B cell (primary cell): ENCODE data around the gene NUP88. TPM values are rescaled to one million over a fixed set of nuclear protein-coding genes. Genes with fewer than 3 reads are reported as not detected.

Experiments
- ATAC-seq: fragments of 200-7000 bp; cut with Tn5 transposase; one replicate; pipeline ENCODE4 v1.10.0; 2021; ENCODE audit warnings: low read depth, mild to moderate bottlenecking, moderate number of reproducible peaks, moderate library complexity
- CTCF ChIA-PET: fragments of 350-600 bp; sonication (Branson Sonifier 250); formaldehyde crosslinking; loops from one replicate; lab custom pipeline; 2021; ENCODE audit warnings: antibody characterized with exemption, inconsistent platforms; lab: Charles Lee
- POLR2A ChIA-PET: fragments of 350-600 bp; sonication (Branson Sonifier 250); formaldehyde crosslinking; loops from one replicate; lab custom pipeline; 2021; ENCODE audit warnings: antibody characterized with exemption; lab: Charles Lee
- DNase-seq: peaks from one replicate; pipeline ENCODE4 v3.0.0; 2013
- H2AFZ ChIP-seq: 2 replicates; pipeline ENCODE4 v1.6.1; 2012; ENCODE audit warnings: mild to moderate bottlenecking, low read depth, low read length; ENCODE audit not compliant: insufficient read depth, poor library complexity, severe bottlenecking
- H3K27ac ChIP-seq, 2 donors: 1 replicate in 1 of 2; 2 replicates in 1 of 2; pipeline ENCODE4 v1.5.1; 2012 to 2013; ENCODE audit warnings: low read length in 2 of 2, mild to moderate bottlenecking in 2 of 2, moderate library complexity in 1 of 2
- H3K27me3 ChIP-seq, 4 experiments: fragments of 200-600 bp in 1 of 4; sonication (generic) in 1 of 4; replicated peaks in 1 of 4; 1 replicate in 2 of 4; 2 replicates in 2 of 4; pipeline versions ENCODE4 v1.6.1 to v1.7.0; 2013 to 2016; ENCODE audit warnings: low read length in 3 of 4, mild to moderate bottlenecking in 2 of 4, mixed read lengths in 1 of 4, moderate library complexity in 1 of 4; ENCODE audit not compliant: insufficient read depth in 4 of 4, control insufficient read depth in 3 of 4; ENCODE audit errors: control extremely low read depth in 1 of 4
- H3K36me3 ChIP-seq, 2 experiments: replicated peaks in 1 of 2; 1 replicate in 1 of 2; 2 replicates in 1 of 2; pipeline versions ENCODE4 v1.6.1 to v1.7.1; 2013; ENCODE audit warnings: low read length in 1 of 2; ENCODE audit not compliant: insufficient read depth in 2 of 2, control insufficient read depth in 1 of 2; ENCODE audit errors: control extremely low read depth in 1 of 2, extremely low read depth in 1 of 2
- H3K4me1 ChIP-seq, 2 donors: fragments of 200-600 bp in 1 of 2; sonication (generic) in 1 of 2; 1 replicate in 1 of 2; 2 replicates in 1 of 2; pipeline versions ENCODE4 v1.5.1 to v1.6.1; 2013 to 2017; ENCODE audit warnings: low read length in 2 of 2; ENCODE audit not compliant: control insufficient read depth in 2 of 2, insufficient read depth in 2 of 2
- H3K4me2 ChIP-seq: replicated peaks from 2 replicates; pipeline ENCODE3; 2012; ENCODE audit warnings: mild to moderate bottlenecking, low read depth, low read length; ENCODE audit not compliant: poor library complexity, severe bottlenecking
- H3K4me3 ChIP-seq, 5 experiments: fragments of 200-600 bp in 1 of 5; sonication (generic) in 1 of 5; 1 replicate in 3 of 5; 2 replicates in 2 of 5; pipeline versions ENCODE4 v1.5.1 to v1.7.0; 2011 to 2016; ENCODE audit warnings: low read length in 4 of 5, mild to moderate bottlenecking in 4 of 5, low read depth in 2 of 5, control low read depth in 1 of 5, moderate library complexity in 1 of 5; ENCODE audit not compliant: insufficient read depth in 1 of 5; ENCODE audit errors: control extremely low read depth in 1 of 5, extremely low read depth in 1 of 5
- H3K79me2 ChIP-seq: fragments of 200-600 bp; sonication (generic); one replicate; pipeline ENCODE4 v1.6.0; 2016; ENCODE audit warnings: low read length; ENCODE audit not compliant: control insufficient read depth, insufficient read depth
- H3K9ac ChIP-seq: fragments of 200-600 bp; sonication (generic); 2 replicates; pipeline ENCODE4 v1.6.1; 2017; ENCODE audit warnings: mild to moderate bottlenecking, low read length, moderate library complexity
- H3K9me3 ChIP-seq, 3 donors: one replicate each; pipeline versions ENCODE4 v1.6.1 to v1.7.1; 2013; ENCODE audit warnings: low read length in 2 of 3; ENCODE audit not compliant: control insufficient read depth in 2 of 3, insufficient read depth in 1 of 3; ENCODE audit errors: control extremely low read depth in 1 of 3
- H4K20me1 ChIP-seq: 2 replicates; pipeline ENCODE4 v1.6.0; 2012; ENCODE audit warnings: mild to moderate bottlenecking, low read length; ENCODE audit not compliant: insufficient read depth, control insufficient read depth, poor library complexity, severe bottlenecking
- H3K27ac Mint-ChIP-seq: one replicate; pipeline ENCODE4 v1.8.0; 2021; ENCODE audit warnings: mixed read lengths
- H3K27me3 Mint-ChIP-seq: one replicate; pipeline ENCODE4 v1.8.0; 2021; ENCODE audit warnings: mixed read lengths
- H3K4me1 Mint-ChIP-seq: one replicate; pipeline ENCODE4 v1.8.0; 2021; ENCODE audit warnings: mixed read lengths
- H3K4me3 Mint-ChIP-seq: one replicate; pipeline ENCODE4 v1.8.0; 2021; ENCODE audit warnings: mixed read lengths
- H3K9me3 Mint-ChIP-seq: one replicate; pipeline ENCODE4 v1.8.0; 2022; ENCODE audit warnings: mixed read lengths; ENCODE audit not compliant: insufficient read depth
- EZH2 ChIP-seq: IDR thresholded peaks from 2 replicates; pipeline ENCODE4 v1.6.1; 2012; ENCODE audit warnings: borderline replicate concordance, low read depth, mild to moderate bottlenecking, moderate library complexity, low read length; ENCODE audit not compliant: insufficient read depth, poor library complexity, severe bottlenecking
- WGBS: methylation state at CpG from one replicate; pipeline ENCODE4 v1.1.5; 2013; ENCODE audit warnings: missing lambda C conversion rate; ENCODE audit not compliant: insufficient coverage; 5-methylcytosine and 5-hydroxymethylcytosine counted together
- intact Hi-C: fragments of 100-400 bp; cut with micrococcal nuclease; formaldehyde crosslinking; loops from one replicate; pipeline ENCODE4 v1.10.0; 2022
- polyA plus RNA-seq: library from polyadenylated mRNA; depleted of rRNA; stranded (reverse); fragments of >200 nt; gene quantifications from 2 replicates; pipeline ENCODE4 v1.2.3, GENCODE V29; 2012
- total RNA-seq, 2 donors: library from RNA; stranded (reverse); fragments of 120-200 nt in 1 of 2; gene quantifications; 1 replicate in 1 of 2; 2 replicates in 1 of 2; pipeline versions ENCODE4 v1.2.3 to v1.2.4, GENCODE V29; 2013 to 2022
- TF ChIP-seq, protein P1 (sequence below): fragments of 200-600 bp; IDR thresholded peaks from one replicate; pipeline ENCODE4 v1.8.0; 2022; ENCODE audit warnings: antibody characterized with exemption, mild to moderate bottlenecking

The NUP88 gene
- total and polyA plus RNA-seq, 2 donors (not counting 1 experiment from before 2014, with no cell fraction given): 214 to 221 TPM

DNA sequence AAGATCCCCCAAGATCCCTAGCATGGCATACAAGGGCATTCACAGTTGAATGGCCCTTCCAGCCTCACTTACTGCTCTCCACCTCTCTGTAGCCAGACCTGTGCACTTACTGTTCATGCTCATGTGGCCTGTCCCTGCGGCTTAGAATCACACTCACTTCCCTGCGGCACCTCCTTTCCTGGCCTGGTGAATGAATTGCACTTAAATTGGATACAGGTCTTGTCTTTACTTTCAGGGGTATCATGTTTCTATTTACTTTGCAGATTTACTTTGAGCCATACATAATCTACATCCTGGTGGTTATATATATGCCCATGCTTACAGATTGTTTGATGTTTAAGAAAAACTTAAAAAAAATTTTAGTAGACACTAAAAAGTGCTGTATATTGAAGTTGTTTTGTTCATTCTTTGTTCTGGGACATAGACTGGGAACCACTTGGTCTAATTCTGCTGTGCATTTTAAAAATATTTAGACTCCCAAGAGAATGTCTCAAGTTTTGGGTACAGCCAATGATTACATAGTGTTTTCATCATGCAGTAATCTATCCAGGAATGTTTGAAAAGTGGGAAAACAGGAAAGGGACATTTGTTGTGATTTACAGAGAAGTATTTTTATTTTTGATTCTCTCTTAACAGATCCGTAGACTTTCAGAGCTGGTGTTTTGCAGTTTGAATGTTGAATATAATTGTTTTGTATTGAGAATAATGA lies 63.9 kb downstream of the NUP88 start:
- no peak overlapping the region for H3K27ac Mint-ChIP-seq
- no peaks in the 10 kb centered on the region for H3K27me3 Mint-ChIP-seq

DNA sequence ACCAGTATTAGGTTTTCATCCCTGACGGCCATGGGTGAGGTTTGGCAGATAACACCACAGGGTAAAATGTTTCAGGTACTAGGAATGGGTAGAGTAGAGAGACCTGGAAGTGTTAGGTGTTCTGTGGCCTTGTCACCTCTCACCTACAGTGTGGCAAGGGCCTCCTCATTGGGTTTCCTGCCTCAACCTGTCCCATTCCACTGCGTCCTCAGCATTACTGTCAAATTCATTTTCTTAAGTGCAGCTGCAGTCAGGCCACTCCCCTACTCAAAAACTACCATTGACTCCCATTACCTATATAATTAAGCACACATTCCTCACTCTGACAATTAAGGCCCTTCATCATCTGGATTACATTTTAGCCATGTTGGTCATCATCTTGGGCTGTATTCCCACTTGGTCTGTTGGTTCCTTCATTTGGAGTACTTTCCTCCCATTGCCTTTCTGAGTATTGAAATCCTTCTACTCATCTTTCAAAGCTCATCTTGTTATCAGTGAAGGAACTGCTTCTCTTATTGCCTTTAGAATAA lies 64.5 kb downstream of the NUP88 start:
- no peaks in the 10 kb centered on the region for H3K27me3 Mint-ChIP-seq
- no peaks in the 10 kb centered on the region for H3K4me1 Mint-ChIP-seq
- H3K4me2 ChIP-seq: no peak overlapping the region
- ChIA-PET POLR2A (no interaction called here), CTCF (no interaction called here)
- TF ChIP-seq EZH2: no peak
- TF ChIP-seq, protein P1, sequence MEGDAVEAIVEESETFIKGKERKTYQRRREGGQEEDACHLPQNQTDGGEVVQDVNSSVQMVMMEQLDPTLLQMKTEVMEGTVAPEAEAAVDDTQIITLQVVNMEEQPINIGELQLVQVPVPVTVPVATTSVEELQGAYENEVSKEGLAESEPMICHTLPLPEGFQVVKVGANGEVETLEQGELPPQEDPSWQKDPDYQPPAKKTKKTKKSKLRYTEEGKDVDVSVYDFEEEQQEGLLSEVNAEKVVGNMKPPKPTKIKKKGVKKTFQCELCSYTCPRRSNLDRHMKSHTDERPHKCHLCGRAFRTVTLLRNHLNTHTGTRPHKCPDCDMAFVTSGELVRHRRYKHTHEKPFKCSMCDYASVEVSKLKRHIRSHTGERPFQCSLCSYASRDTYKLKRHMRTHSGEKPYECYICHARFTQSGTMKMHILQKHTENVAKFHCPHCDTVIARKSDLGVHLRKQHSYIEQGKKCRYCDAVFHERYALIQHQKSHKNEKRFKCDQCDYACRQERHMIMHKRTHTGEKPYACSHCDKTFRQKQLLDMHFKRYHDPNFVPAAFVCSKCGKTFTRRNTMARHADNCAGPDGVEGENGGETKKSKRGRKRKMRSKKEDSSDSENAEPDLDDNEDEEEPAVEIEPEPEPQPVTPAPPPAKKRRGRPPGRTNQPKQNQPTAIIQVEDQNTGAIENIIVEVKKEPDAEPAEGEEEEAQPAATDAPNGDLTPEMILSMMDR: no peak
- peaks cover 5% of the 10 kb centered on the region for H4K20me1 ChIP-seq
- H3K9me3 ChIP-seq: no peaks in the 10 kb centered on the region
- H3K36me3 ChIP-seq: peaks cover 6 to 75% of the 10 kb centered on the region in 2 experiments
- no peak for ATAC-seq
- H3K9me3 Mint-ChIP-seq: no peaks in the 10 kb centered on the region
- no peaks in the 10 kb centered on the region for H3K4me1 ChIP-seq
- no peak overlapping the region for H3K27ac ChIP-seq
- DNase-seq: no peak
- H3K27me3 ChIP-seq: no peaks in the 10 kb centered on the region
- no peak overlapping the region for H3K4me3 Mint-ChIP-seq
- H3K9ac ChIP-seq: no peak overlapping the region
- H3K27ac Mint-ChIP-seq: no peak overlapping the region
- no peak overlapping the region for H3K4me3 ChIP-seq
- WGBS: 100% methylated on average over 1 of the region's 2 CpGs
- H2AFZ ChIP-seq: no peak overlapping the region
- intact Hi-C loops: no loop called here
- H3K79me2 ChIP-seq: peaks cover 35% of the 10 kb centered on the region

More for the DNA sequence above, 63.9 kb downstream of the NUP88 start:
- ATAC-seq (no peak), DNase-seq (no peak)
- Histone ChIP-seq H3K4me1 (no peaks in the 10 kb centered on the region), H4K20me1 (peaks cover 5% of the 10 kb centered on the region), H3K9me3 (no peaks in the 10 kb centered on the region), H3K9ac (no peak overlapping the region), H3K27me3 (no peaks in the 10 kb centered on the region), H3K4me3 (no peak overlapping the region), H3K27ac (no peak overlapping the region), H3K36me3 (peaks cover 5 to 76% of the 10 kb centered on the region in 2 experiments), H2AFZ (no peak overlapping the region), H3K4me2 (no peak overlapping the region), H3K79me2 (peaks cover 33% of the 10 kb centered on the region)
- intact Hi-C loops: loop anchor here (2.0 kb wide), 1 partner anchor 21 kb away; no protein-coding TSS in a partner anchor
- CTCF ChIA-PET: interaction anchor here (0.8 kb wide), 1 partner anchor 57 kb away, joined by 3 read pairs; no protein-coding TSS in a partner anchor
- WGBS: no CpG with 5 or more reads among the region's 3 CpGs
- H3K9me3 Mint-ChIP-seq: no peaks in the 10 kb centered on the region
- H3K4me1 Mint-ChIP-seq: no peaks in the 10 kb centered on the region
- TF ChIP-seq, protein P1: no peak
- no peak for TF ChIP-seq EZH2
- POLR2A ChIA-PET: no interaction called here
- no peak overlapping the region for H3K4me3 Mint-ChIP-seq
